HepG2 (cell line): ENCODE results near the gene CCDC183. TPM values are rescaled to one million over a fixed set of nuclear protein-coding genes. Genes with fewer than 3 reads are reported as not detected.

Experiments
- ATAC-seq: fragments of 200-7000 bp; cut with Tn5 transposase; 3 replicates; pipeline ENCODE4 v1.9.1; 2020; ENCODE audit warnings: mild to moderate bottlenecking, moderate library complexity
- BruUV-seq: library from RNA; stranded (reverse); fragments of 400-500 nt; replicated peaks from 2 replicates; lab custom pipeline; 2021; lab: Mats Ljungman, UMichigan
- CTCF ChIA-PET: fragments of 300-600 bp; formaldehyde crosslinking; extraction: SDS; loops from one replicate; lab custom pipeline; 2021; ENCODE audit warnings: low total read pairs, inconsistent platforms, low intra/inter-chr PET ratio; lab: Yijun Ruan, JAX
- POLR2A ChIA-PET: fragments of 350-600 bp; sonication (Branson Sonifier 250); formaldehyde crosslinking; loops from one replicate; lab custom pipeline; 2020; ENCODE audit warnings: antibody characterized with exemption, inconsistent platforms; lab: Yijun Ruan, JAX
- DNase-seq: peaks from one replicate; pipeline ENCODE4 v3.0.0-alpha.2; 2015; ENCODE audit warnings: low spot score
- FAIRE-seq: peaks from 3 replicates; lab custom pipeline; 2011; peaks lifted over from hg19 to GRCh38; lab: Jason Lieb, UNC
- H2AFZ ChIP-seq: one replicate; pipeline ENCODE4 v1.6.1; 2011; ENCODE audit warnings: low read length, inconsistent platforms
- H3K27ac ChIP-seq: fragments of 300-600 bp; 3 replicates; pipeline ENCODE4 v1.8.0; 2011; ENCODE audit warnings: mixed run types, mild to moderate bottlenecking, mixed read lengths, low read length, inconsistent platforms; ENCODE audit not compliant: insufficient read depth; ENCODE audit errors: extremely low read length
- H3K27me3 ChIP-seq, 2 experiments: fragments of 200-600 bp in 1 of 2; 2 replicates in 1 of 2; 3 replicates in 1 of 2; pipeline versions ENCODE4 v1.6.0 to v1.8.0; 2011; ENCODE audit warnings: low read length in 2 of 2, mild to moderate bottlenecking in 2 of 2, moderate library complexity in 2 of 2, inconsistent platforms in 1 of 2; ENCODE audit not compliant: insufficient read depth in 2 of 2, control insufficient read depth in 1 of 2
- H3K36me3 ChIP-seq, 2 experiments: fragments of 200-600 bp in 1 of 2; replicated peaks in 1 of 2; 2 replicates in 1 of 2; 3 replicates in 1 of 2; pipeline versions ENCODE4 v1.5.1 to v1.8.0; 2011; ENCODE audit warnings: low read length in 2 of 2, inconsistent platforms in 1 of 2; ENCODE audit not compliant: insufficient read depth in 2 of 2, control insufficient read depth in 1 of 2
- H3K4me1 ChIP-seq: 2 replicates; pipeline ENCODE4 v1.5.1; 2012; ENCODE audit warnings: low read length, inconsistent platforms; ENCODE audit not compliant: insufficient read depth
- H3K4me2 ChIP-seq: 2 replicates; pipeline ENCODE4 v1.6.0; 2011; ENCODE audit warnings: low read depth, low read length, inconsistent platforms
- H3K4me3 ChIP-seq, 3 experiments: fragments of 200-600 bp in 1 of 3; sonication (generic), shearing (Covaris generic) in 1 of 3; replicated peaks in 1 of 3; 2 replicates each; pipeline ENCODE4 v1.5.1; 2011 to 2016; ENCODE audit warnings: low read length in 3 of 3, inconsistent platforms in 2 of 3, low read depth in 2 of 3, mild to moderate bottlenecking in 2 of 3, control low read depth in 1 of 3, mixed read lengths in 1 of 3; ENCODE audit not compliant: insufficient read depth in 1 of 3
- H3K79me2 ChIP-seq: one replicate; pipeline ENCODE4 v1.6.1; 2011; ENCODE audit warnings: low read length, inconsistent platforms; ENCODE audit not compliant: insufficient read depth
- H3K9ac ChIP-seq: 2 replicates; pipeline ENCODE4 v1.6.0; 2011; ENCODE audit warnings: mild to moderate bottlenecking, low read depth, low read length, inconsistent platforms; ENCODE audit not compliant: insufficient read depth
- H3K9me3 ChIP-seq: 2 replicates; pipeline ENCODE4 v1.5.1; 2012; ENCODE audit warnings: mild to moderate bottlenecking, low read length
- H4K20me1 ChIP-seq: 2 replicates; pipeline ENCODE4 v1.6.0; 2011; ENCODE audit warnings: inconsistent platforms, mild to moderate bottlenecking, low read length, moderate library complexity; ENCODE audit not compliant: insufficient read depth
- KLF15 ChIP-seq: sonication (generic); formaldehyde crosslinking; IDR thresholded peaks from 2 replicates; pipeline ENCODE4 v1.8.1; 2023; ENCODE audit warnings: borderline replicate concordance, mild to moderate bottlenecking, inconsistent platforms, missing genetic modification reagents, mixed read lengths
- POLR2G ChIP-seq: fragments of 200-400 bp; formaldehyde crosslinking; IDR thresholded peaks from 2 replicates; pipeline ENCODE4 v1.6.1; 2018; ENCODE audit warnings: mild to moderate bottlenecking, low read depth, low read length, moderate library complexity
- RFX3 ChIP-seq: IDR thresholded peaks from 2 replicates; pipeline ENCODE4 v1.6.1; 2016; ENCODE audit warnings: missing biosample characterization, missing genetic modification reagents
- SALL1 ChIP-seq: sonication (generic); formaldehyde crosslinking; IDR thresholded peaks from 2 replicates; pipeline ENCODE4 v1.8.0; 2022; ENCODE audit warnings: mild to moderate bottlenecking, missing genetic modification reagents
- ZBTB7A ChIP-seq: sonication (generic); formaldehyde crosslinking; IDR thresholded peaks from 2 replicates; pipeline ENCODE4 v1.8.0; 2022; ENCODE audit warnings: mild to moderate bottlenecking, missing genetic modification reagents
- WGBS: methylation state at CpG from one replicate; pipeline ENCODE4 v1.1.6; 2017; ENCODE audit warnings: low lambda C conversion rate; 5-methylcytosine and 5-hydroxymethylcytosine counted together
- in situ Hi-C: cut with HindIII; loops from 2 replicates; pipeline ENCODE4 v1.10.0; 2017; ENCODE audit warnings: low pct_unique_long_range_greater_than_20kb; ENCODE audit not compliant: extremely low pct_ligation_motif_present
- intact Hi-C: fragments of 100-400 bp; cut with micrococcal nuclease; formaldehyde crosslinking; loops from one replicate; pipeline ENCODE4 v1.10.0; 2022; ENCODE audit not compliant: unreplicated experiment
- polyA plus RNA-seq, 8 experiments: library from polyadenylated mRNA; depleted of rRNA in 3 of 8; stranded (reverse) in 7 of 8; unstranded in 1 of 8; fragments of >200 nt; fragmentation: Illumina TruSeq in 4 of 8; extraction: Trizol in 4 of 8; gene quantifications; 2 replicates each; pipeline versions ENCODE4 v1.2.1 to v1.2.3, GENCODE V29; 2011 to 2016; ENCODE audit warnings: low read depth in 4 of 8, missing spikeins in 1 of 8, mixed read lengths in 1 of 8; ENCODE audit not compliant: insufficient read depth in 1 of 8
- total RNA-seq, 5 experiments: library from RNA; depleted of rRNA; stranded (reverse); fragments of >200 nt; fragmentation: Illumina TruSeq; extraction: Trizol; gene quantifications; 2 replicates each; pipeline ENCODE4 v1.2.3, GENCODE V29; 2016; ENCODE audit warnings: low read depth in 1 of 5
- TF ChIP-seq, protein P1 (sequence below): sonication (generic); formaldehyde crosslinking; IDR thresholded peaks from 2 replicates; pipeline ENCODE4 v1.4.0; 2020; ENCODE audit warnings: mild to moderate bottlenecking, missing genetic modification reagents
- TF ChIP-seq, protein P2 (sequence below), 2 experiments: sonication (generic) in 1 of 2; formaldehyde crosslinking in 1 of 2; IDR thresholded peaks; 2 replicates each; pipeline versions ENCODE4 v1.5.1 to v1.6.1; 2011 to 2020; ENCODE audit warnings: borderline replicate concordance in 1 of 2, low read depth in 1 of 2, low read length in 1 of 2, mild to moderate bottlenecking in 1 of 2, missing genetic modification reagents in 1 of 2, moderate library complexity in 1 of 2

CCDC183 gene
- total and polyA plus RNA-seq, 2 of the 13 experiments (the other 11 are each of a cell fraction or from before 2014, with no cell fraction given), result 5.0 to 66.4 TPM

- peak; percentile 30; the same call in 1 of the 2 replicates for TF ChIP-seq POLR2G
- TF ChIP-seq, protein P1, sequence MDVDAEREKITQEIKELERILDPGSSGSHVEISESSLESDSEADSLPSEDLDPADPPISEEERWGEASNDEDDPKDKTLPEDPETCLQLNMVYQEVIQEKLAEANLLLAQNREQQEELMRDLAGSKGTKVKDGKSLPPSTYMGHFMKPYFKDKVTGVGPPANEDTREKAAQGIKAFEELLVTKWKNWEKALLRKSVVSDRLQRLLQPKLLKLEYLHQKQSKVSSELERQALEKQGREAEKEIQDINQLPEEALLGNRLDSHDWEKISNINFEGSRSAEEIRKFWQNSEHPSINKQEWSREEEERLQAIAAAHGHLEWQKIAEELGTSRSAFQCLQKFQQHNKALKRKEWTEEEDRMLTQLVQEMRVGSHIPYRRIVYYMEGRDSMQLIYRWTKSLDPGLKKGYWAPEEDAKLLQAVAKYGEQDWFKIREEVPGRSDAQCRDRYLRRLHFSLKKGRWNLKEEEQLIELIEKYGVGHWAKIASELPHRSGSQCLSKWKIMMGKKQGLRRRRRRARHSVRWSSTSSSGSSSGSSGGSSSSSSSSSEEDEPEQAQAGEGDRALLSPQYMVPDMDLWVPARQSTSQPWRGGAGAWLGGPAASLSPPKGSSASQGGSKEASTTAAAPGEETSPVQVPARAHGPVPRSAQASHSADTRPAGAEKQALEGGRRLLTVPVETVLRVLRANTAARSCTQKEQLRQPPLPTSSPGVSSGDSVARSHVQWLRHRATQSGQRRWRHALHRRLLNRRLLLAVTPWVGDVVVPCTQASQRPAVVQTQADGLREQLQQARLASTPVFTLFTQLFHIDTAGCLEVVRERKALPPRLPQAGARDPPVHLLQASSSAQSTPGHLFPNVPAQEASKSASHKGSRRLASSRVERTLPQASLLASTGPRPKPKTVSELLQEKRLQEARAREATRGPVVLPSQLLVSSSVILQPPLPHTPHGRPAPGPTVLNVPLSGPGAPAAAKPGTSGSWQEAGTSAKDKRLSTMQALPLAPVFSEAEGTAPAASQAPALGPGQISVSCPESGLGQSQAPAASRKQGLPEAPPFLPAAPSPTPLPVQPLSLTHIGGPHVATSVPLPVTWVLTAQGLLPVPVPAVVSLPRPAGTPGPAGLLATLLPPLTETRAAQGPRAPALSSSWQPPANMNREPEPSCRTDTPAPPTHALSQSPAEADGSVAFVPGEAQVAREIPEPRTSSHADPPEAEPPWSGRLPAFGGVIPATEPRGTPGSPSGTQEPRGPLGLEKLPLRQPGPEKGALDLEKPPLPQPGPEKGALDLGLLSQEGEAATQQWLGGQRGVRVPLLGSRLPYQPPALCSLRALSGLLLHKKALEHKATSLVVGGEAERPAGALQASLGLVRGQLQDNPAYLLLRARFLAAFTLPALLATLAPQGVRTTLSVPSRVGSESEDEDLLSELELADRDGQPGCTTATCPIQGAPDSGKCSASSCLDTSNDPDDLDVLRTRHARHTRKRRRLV (CRISPR knock-in tag), result no peak
- TF ChIP-seq, all 625 proteins: peak for 7
Measured at GRCh38 chr9:136840140-136840876, 44.2 kb downstream of the CCDC183 start (continued).

DNA sequence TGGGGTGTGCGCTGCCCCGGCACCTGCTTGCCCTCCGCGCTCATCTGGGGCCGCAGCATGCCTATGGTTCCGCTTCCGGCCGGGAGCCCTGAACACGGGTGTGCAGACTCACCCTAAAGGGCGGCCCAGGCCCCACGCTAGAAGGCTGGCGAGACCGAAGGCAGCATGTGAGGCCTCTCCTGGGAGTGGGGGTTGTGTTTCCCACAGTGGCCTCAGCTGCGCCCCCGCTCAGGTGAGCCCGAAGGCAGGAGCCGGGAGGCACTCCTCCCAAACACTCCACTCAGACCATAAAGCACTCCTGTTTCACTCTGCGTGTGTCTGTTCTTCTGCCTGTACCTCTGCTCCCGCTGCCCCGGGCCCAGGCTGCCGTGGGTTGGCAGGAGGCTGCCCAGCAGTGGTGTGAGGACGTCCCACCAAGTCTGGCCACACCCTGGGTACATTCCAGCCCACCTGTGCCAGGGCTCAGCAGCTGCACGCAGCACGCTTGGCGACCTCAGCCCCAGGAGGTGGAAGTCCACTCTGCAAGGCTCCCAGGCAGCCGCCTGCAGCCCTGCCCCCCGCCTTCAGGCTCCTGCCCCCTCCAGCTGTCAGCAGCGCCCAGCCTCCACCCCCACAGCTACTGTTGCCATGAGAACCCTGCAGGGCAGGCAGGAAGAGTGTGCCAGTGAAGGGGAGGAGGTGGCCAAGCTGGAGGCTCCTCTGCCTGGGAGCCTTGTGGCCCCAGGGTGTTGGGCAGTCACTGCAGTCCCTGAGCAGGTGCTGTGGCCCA is 44.9 kb downstream of the CCDC183 start:
- no peak overlapping the region for H3K9ac ChIP-seq
- peak overlapping the region; percentile 77 for H3K4me2 ChIP-seq
- peak; percentile 73 for DNase-seq
- peak overlapping the region; percentile 62 for H3K27ac ChIP-seq
- intact Hi-C loops (no loop called here), in situ Hi-C loops (loop anchor here (10.0 kb wide), 1 partner anchor 194 kb away; the partner anchor contains the start of gene FUT7)
- ATAC-seq, result peak; percentile 39
- H3K36me3 ChIP-seq, result peaks cover 9 to 10% of the 10 kb centered on the region in 2 experiments; a peak in 3 of 5 replicates
- H3K4me1 ChIP-seq, result peaks cover 41% of the 10 kb centered on the region
- peak; percentile 67 for FAIRE-seq
- POLR2A ChIA-PET, result interaction anchor here (1.5 to 1.7 kb wide), 2 partner anchors 45 to 50 kb away, joined by 3 to 5 read pairs; partner anchors contain the start of genes TMEM141 and TRAF2
- H3K9me3 ChIP-seq, result no peaks in the 10 kb centered on the region
- H3K4me3 ChIP-seq, result peak overlapping the region in 1 of 3 experiments; percentile 73; a peak in 1 of 6 replicates
- CTCF ChIA-PET, result interaction anchor here (0.9 kb wide), 1 partner anchor 49 kb away, joined by 3 read pairs; no protein-coding TSS in a partner anchor
- H3K79me2 ChIP-seq, result no peaks in the 10 kb centered on the region
- no TSS peak for BruUV-seq
- WGBS, result 61% methylated on average over 14 of the region's 28 CpGs
- H3K27me3 ChIP-seq, result no peaks in the 10 kb centered on the region
- no peak overlapping the region for H2AFZ ChIP-seq
- no peaks in the 10 kb centered on the region for H4K20me1 ChIP-seq
- TF ChIP-seq, protein P2, sequence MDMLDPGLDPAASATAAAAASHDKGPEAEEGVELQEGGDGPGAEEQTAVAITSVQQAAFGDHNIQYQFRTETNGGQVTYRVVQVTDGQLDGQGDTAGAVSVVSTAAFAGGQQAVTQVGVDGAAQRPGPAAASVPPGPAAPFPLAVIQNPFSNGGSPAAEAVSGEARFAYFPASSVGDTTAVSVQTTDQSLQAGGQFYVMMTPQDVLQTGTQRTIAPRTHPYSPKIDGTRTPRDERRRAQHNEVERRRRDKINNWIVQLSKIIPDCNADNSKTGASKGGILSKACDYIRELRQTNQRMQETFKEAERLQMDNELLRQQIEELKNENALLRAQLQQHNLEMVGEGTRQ (IDR thresholded peaks at IDR 0.05; ENCODE audit: low read depth, low read length), result no peak
- TF ChIP-seq, protein P2 (CRISPR knock-in tag; IDR thresholded peaks at IDR 0.05; ENCODE audit: borderline replicate concordance), result no peak; the same call in 1 of the 2 replicates
- TF ChIP-seq KLF15 (CRISPR knock-in tag) (no peak), SALL1 (no peak; the same call in 1 of the 2 replicates), RFX3 (CRISPR knock-in tag) (peak; percentile 81), ZBTB7A (CRISPR knock-in tag) (peak; percentile 22; the same call in 1 of the 2 replicates)
